HT1080 (cell line): ENCODE measurements around the gene TRDMT1. TPM values are rescaled to one million over a fixed set of nuclear protein-coding genes. Genes with fewer than 3 reads are reported as not detected.

Source experiments
- DNase-seq: peaks from one replicate; pipeline ENCODE4 v3.0.0-alpha.2; 2015; ENCODE audit warnings: low read depth
- total RNA-seq: library from RNA; depleted of rRNA; stranded (reverse); fragments of >200 nt; shearing (Covaris generic); gene quantifications from 2 replicates; pipeline ENCODE4 v1.2.3, GENCODE V29; 2014

TRDMT1 gene
- total RNA-seq, 1 experiment from 2014 or later, result 10.3 TPM

DNA sequence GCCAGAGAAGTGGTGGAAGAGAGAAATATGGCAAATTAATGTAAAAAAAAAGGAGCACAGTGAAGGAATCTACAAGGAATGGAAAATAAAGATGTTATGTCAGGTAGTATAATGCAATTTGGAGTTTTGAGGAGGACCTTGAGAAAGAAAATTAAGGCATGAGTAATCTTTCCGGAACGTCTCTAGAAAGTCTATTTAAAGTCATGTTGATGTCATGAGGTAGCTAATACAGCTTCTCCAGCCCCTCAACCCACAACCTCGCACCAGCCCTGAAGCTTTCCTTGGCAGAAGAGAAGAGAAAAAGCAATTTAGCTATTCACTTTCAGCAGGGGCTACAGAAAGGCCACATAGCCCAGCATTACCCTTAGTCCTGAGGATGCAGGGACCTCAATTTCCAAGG lies 22.5 kb downstream of the TRDMT1 start:
- peak; percentile 69 for DNase-seq

DNA sequence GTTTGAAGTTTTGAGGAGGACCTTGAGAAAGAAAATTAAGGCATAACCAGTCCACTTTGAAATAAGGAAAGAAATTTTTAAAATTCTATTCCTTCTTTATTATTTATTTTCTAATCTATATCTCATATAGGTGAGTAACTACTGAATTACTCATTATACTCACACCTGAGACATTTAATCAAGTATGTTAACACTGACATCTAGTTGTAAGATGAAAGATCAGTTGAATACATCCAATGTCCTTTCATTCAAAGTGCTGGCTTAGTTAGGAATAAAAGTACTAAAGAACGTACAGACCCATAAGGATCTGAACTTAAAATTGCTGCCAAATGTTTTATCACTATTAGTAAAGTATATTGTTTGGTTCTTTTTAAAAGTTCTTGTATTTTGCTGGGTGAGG lies 23.5 kb downstream of the TRDMT1 start:
- no peak for DNase-seq

DNA sequence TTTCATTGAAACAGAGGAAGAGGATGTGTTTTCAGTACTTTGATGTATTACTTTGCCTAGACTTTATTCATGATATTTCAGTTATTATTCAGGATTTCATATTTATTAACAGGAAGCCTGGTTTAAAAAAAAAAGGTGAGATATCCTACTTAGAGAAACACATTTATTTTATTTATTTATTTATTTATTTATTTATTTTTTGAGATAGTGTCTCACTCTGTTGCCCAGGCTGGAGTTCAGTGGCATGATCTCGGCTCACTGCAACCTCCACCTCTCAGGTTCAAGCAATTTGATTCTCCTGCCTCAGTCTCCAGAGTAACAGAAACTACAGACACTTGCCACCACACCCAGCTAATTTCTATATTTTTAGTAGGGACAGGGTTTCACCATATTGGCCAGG lies 24.5 kb downstream of the TRDMT1 start:
- DNase-seq, result no peak

- DNase-seq, result no peak
These were observed 25.4 kb downstream of the TRDMT1 start for GRCh38 chr10:17176091-17176490.

DNA sequence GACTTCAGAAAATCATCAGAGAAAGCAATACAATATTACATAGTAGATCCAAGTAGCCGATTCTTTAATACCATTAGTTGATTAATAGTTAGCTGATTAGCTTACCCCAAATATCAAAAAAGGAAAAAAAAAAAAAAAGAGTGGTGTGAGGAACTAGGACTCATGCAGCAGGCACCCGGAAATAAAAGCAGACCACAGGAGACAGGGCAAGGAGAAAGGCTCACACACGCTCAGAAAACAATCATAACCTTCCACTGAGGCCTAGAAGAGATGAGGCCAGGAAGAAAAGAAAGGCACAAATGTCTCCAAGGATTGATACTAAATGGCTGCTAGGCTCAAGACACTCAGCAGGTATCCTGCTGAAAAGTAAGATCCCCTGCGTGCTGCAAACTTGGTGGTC lies 25.9 kb downstream of the TRDMT1 start:
- peak; percentile 77 for DNase-seq

DNA sequence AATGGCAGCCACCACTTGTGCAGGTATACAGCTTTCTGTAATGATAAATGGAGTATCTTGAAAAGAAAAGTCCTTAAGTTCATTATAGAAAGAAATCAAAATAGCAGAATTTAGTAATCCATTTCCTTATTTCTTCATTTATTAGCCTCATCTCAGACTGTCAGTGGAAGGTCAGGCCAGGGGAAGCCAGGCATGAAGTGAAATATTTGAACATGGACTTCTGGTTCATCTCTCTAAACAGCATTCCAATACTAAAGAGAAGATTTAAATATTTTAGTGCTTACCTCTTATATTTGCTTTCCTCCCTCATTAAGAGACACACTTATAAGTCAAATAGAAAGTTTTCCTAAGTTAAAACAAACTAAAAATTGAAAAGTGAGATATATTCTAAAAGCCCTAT lies 26.8 kb downstream of the TRDMT1 start:
- no peak for DNase-seq

GRCh38 chr10:17171141-17171641 lies 30.3 kb downstream of the TRDMT1 start:
- DNase-seq, result no peak

DNA sequence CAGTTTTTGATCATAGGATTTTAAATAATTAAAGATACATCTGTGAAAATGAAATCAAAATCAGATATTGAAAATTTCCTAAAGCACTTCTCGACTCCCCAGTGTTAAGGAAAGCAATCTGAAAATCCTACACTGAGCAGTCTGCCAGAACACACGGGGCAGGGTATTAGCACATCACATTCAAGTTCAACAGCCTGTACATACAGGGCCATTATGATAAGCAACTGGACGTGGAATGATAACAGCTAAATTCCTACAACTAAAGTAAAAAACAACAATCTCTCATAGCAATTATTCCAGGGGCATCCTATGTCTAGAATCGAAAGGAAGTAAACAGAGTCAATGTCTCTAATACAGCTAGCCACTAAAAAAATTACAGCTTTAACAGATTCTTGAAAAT lies 31.7 kb downstream of the TRDMT1 start:
- DNase-seq, result no peak

DNA sequence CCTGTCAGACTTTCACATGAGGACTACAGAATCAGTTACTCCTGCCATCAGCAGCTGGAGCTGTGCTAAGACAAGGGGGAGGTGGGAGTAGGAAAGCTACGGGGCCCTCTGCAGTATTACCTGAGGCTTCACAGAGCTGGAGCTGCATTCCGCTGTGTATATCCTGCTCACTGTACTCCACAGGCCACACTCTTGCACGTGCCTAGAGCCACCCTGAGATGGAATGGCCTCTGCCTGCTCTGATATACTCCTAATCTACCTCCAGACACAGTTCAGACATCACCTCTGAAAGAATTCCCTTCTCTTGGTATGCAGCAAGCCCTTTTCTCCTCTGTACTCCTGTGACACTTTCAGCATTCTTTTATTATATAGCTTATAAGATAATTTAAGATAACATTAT lies 34.8 kb downstream of the TRDMT1 start:
- no peak for DNase-seq

DNA sequence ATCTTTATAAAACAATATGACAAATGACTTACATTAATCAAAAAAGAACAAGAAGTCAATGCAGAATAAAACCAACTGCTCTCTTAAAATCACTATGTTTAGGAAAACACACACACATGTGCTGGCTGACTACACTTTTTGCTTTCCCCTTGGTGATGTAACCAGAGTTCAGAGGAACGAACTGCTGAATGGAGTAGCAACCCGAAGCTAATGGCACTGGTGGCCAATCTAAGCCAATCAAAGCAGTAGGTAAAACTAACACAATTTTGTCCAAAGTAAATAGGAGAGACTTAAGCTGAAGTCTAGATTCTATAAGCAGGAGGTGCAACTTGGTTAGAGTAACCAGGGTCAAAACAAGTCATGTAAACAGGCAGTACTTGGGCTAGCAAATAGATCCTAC lies 38.6 kb downstream of the TRDMT1 start:
- DNase-seq, result no peak

DNA sequence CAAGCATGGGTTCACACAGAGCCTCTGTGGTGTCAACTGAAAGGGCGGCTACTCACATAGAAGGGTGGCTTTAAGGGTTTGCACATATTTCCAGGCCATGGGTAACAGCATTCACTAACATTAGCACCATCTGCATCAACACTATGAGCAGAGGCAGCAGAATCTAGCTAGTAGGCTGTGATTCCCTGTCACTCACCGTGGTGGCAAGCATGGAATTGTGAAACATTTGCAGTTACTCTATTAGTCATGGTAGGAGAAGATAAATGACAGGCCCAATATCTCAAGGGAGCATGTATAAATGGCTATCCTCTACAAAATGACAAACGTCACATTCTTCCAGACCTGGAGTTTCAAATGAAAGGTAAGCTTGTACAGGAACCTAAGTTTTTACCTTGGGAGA lies 39.7 kb downstream of the TRDMT1 start:
- DNase-seq, result no peak

DNA sequence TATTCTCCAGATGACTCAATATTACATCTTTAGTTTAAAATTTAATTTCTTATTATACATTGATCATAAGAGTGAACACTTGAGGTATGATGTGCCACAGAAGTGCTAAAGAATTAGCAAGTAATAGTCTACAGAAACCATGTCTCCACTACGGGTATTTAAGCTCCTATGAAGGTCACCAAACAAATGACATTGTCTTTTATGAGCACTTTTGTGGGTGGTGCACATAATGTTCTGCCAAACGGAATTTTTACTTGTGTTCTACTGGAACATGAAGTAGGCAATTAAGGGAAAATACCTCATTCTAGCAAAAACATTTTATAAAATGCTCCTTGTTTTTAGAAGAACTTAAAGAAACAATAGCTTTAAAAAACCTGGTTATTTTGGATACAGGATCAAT lies 44.4 kb downstream of the TRDMT1 start:
- no peak for DNase-seq

- no peak for DNase-seq
These were observed 45.6 kb downstream of the TRDMT1 start for GRCh38 chr10:17155826-17156225.

- DNase-seq, result no peak
These were observed 47.4 kb downstream of the TRDMT1 start for GRCh38 chr10:17154116-17154515.

DNA sequence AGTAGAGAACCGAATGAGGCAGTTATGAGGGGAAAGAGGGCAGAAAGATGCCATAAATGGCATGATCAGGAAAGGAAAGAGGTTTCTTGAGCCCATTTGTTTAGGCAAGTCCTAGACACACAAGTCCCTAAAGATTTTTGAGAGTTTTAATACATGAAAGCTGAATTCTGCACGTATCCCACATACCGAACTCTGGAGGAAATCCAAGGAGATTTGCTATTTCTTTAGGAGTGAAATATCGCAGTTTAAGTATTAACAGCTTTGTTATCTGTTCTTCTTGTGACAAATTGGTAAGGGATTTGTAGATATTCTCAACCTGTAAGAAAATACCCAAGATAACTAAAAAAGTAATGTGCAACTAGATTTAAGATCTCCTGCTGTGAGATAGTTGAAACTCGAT lies 48.2 kb downstream of the TRDMT1 start:
- DNase-seq, result no peak

DNA sequence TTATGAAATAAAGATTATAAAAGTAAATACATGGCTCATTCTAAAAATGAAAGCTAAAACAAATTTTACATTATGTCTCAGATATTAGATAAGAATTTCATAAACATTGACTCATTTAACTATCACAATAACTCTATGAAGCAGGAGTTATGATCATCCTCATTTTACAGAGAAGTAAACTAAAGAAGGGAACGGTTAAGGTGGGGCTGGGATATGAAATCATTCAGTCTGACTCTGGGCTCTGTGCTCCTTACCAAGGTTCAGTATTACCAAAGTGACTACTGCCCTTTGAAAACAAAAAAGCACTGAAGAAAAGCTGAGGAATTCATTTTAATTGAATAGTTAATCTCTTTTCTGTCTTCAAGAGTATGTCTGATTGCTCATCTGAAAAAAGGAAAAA lies 49.8 kb downstream of the TRDMT1 start:
- no peak for DNase-seq

DNA sequence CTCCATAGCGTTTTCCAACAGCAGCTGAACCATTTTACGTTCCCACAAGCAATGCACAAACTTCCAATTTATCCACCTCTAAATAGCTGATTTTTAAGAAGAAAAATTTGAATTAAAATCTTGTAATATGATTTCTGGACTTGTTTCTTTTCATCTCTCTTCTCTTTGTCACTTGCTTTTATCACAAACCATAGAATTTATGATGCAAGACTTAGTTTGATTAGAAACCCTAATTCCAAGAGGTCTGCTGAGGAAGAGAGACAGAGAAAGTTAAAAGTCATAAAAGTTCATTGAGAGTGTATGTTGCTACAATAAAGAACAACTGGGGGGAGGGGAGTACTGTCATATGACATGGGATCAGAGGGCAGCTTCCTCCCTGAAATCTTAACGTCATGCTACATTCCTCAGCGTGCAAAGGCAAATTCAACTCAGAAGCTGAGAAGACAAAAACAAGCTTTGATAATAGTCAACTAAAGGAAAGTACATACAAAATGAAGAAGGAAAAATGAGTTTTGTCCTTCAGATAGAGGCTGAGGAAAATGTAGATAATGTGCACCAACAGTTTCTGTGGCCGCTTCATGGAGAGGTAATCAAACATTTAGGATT lies 53.5 kb downstream of the TRDMT1 start:
- no peak for DNase-seq

GRCh38 chr10:17146892-17147291 lies 54.6 kb downstream of the TRDMT1 start:
- no peak for DNase-seq

DNA sequence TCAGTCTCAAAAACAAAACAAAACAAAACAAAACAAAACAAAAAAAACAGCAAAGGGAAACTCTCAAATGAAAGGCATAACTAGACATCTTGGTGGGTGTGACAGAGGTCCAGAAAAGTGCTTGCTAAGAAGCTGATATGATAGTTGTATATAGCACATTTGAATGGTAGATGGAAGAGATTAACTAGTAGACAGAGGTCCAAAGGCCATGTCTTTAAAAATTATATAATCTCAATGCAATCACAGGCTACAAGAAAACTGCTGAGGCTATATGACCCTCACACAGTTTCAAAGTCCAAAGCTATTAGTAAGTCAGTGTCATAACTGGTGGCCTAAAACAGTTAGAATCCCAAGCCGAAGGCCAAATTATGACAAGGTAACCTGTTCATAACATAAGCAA lies 56.2 kb downstream of the TRDMT1 start:
- DNase-seq, result no peak

DNA sequence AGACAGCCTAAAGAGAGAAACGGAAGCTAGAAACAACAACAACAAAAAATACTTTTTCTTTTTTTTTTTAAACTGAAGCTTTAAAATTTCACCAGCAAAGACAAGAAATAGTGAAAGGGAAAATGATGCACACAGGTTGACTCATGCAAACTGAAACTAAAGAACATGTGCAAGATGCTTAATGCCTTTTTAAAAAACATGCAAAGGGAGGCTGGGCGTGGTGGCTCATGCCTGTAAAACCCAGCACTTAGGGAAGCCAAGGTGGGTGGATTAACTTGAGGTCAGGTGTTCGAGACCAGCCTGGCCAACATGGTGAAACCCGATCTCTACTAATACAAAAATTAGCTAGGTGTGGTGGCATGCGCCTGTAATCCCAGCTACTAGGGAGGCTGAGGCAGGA lies 56.7 kb downstream of the TRDMT1 start:
- DNase-seq, result peak; percentile 22

GRCh38 chr10:17144032-17144431 lies 57.4 kb downstream of the TRDMT1 start:
- no peak for DNase-seq

- DNase-seq, result no peak
These were observed 58.3 kb downstream of the TRDMT1 start for GRCh38 chr10:17143055-17143690.

DNA sequence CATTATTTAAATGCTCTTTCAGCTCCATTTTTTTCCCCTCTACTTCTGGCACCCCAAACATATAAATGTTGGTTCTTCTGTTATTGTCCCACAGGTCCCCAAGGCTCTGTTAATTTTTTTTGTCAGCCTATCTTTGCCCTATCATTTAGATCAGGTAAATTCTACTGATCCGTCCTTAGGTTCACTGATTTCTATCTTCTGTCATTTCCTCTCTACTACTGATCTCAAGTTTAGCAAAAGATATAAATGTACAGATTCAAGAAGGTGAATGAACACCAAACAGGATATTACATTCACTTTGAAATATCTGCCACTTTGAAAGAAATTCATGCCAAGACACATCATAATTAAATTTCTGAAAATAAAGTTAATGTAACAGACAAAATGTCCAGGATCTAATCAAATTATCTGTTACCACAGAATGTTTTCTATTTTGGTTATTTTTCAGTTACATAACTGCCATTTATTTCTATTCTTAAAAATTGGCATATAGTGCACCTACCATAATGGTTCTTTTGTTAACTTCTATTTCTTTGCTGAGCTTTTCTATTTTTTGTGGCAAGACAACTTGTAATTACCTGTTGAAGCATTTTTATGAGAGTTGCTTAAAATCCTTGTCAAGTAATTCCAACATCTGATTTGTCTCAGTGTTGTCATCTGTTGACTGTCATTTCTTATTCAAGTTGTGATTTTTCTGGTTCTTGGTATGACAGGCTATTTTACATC lies 59.8 kb downstream of the TRDMT1 start:
- DNase-seq, result no peak
